K562 (cell line): ENCODE results near the gene PLAC9. TPM values are rescaled to one million over a fixed set of nuclear protein-coding genes. Genes with fewer than 3 reads are reported as not detected.

Experiments
- CLOCK ChIP-seq: fragments of 250-450 bp; sonication (Bioruptor Pico); IDR thresholded peaks from 2 replicates; pipeline ENCODE4 v1.4.0; 2020; ENCODE audit warnings: mild to moderate bottlenecking, moderate library complexity, borderline replicate concordance
- GATAD2A ChIP-seq: fragments of 450-650 bp; IDR thresholded peaks from 2 replicates; pipeline ENCODE4 v1.6.1; 2017
- NCOA6 ChIP-seq: fragments of 450-650 bp; IDR thresholded peaks from 2 replicates; pipeline ENCODE4 v1.6.1; 2017; ENCODE audit warnings: mild to moderate bottlenecking
- RNF219 ChIP-seq: fragments of 250-450 bp; sonication (Bioruptor Pico); IDR thresholded peaks from 2 replicates; pipeline ENCODE4 v1.5.0; 2022; ENCODE audit warnings: mild to moderate bottlenecking
- ZBTB8A ChIP-seq: fragments of 450-650 bp; IDR thresholded peaks from 2 replicates; pipeline ENCODE4 v1.6.1; 2018; ENCODE audit warnings: mild to moderate bottlenecking, moderate library complexity; ENCODE audit not compliant: partially characterized antibody
- ZNF146 ChIP-seq: IDR thresholded peaks from one replicate; pipeline ENCODE4 v1.6.1; 2018; ENCODE audit warnings: missing compliant biosample characterization; ENCODE audit not compliant: unreplicated experiment
- ZNF407 ChIP-seq: fragments of 450-650 bp; IDR thresholded peaks from 2 replicates; pipeline ENCODE4 v1.6.1; 2016; ENCODE audit warnings: low read depth
- ZSCAN29 ChIP-seq: fragments of 450-650 bp; IDR thresholded peaks from 2 replicates; pipeline ENCODE4 v1.6.1; 2017
- polyA plus RNA-seq, 8 experiments: library from polyadenylated mRNA; depleted of rRNA in 4 of 8; stranded (reverse) in 5 of 8; unstranded in 3 of 8; fragments of >200 nt; fragmentation: Nextera tagmentation in 2 of 8; fragmentation: Illumina TruSeq in 1 of 8; extraction: Ambion mirVana in 2 of 8; extraction: Trizol in 1 of 8; gene quantifications; 2 replicates each; pipeline versions ENCODE4 v1.2.1 to v1.2.3, GENCODE V29; 2011 to 2014; ENCODE audit warnings: inconsistent platforms in 1 of 8, missing spikeins in 1 of 8
- total RNA-seq, 7 experiments: library from RNA; depleted of rRNA in 6 of 7; stranded (reverse); fragments of >200 nt in 6 of 7; fragmentation: Illumina TruSeq in 2 of 7; extraction: Trizol in 2 of 7; gene quantifications; 2 replicates each; pipeline versions ENCODE4 v1.2.1 to v1.2.3, GENCODE V29; 2011 to 2021; ENCODE audit warnings: low replicate concordance in 1 of 7
- TF ChIP-seq, protein P1 (sequence below): fragments of 250-450 bp; sonication (Bioruptor Pico); IDR thresholded peaks from 2 replicates; pipeline ENCODE4 v1.5.0; 2021

PLAC9 gene
- total and polyA plus RNA-seq, 9 of the 15 experiments (the other 6 are each of a cell fraction or from before 2014, with no cell fraction given) = not detected

DNA sequence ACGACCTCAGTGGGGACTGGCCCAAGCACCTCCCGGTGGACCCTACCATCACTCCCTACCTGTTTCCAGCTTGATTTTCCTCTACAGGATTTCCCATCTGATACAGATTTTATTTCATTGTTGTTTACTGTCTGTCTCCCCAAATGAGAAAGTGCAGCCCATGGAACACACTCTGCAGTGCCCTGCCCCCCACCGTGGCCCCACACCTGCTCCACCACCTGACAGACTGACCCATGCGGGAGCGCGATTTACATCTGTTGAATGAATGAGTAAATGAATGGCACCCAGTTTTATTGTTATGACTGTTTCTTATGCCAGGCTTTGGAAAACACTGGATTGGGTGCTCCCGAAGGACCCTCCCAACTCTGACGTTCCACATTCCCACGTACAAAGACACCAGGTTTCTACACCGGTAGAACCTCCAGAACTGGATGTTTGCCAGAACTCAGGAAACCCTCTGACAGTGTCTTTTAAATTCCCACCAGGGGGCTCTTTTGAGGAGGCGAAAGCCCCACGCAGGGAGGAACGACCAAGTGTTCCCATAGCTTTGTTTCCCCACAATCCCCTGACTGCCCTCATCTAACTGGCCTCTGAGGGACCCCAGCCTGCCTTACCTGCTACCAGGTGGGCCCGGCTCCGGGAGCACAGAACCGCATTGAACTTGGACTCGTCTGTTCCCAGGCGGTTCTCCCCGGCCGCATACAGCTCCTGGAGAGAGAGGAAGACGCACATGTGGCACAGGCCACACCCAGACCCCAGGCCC lies 29.0 kb downstream of the PLAC9 start (continued):
- TF ChIP-seq GATAD2A (no peak), NCOA6 (no peak), ZNF407 (no peak), CLOCK (CRISPR knock-in tag) (no peak), ZSCAN29 (no peak), RNF219 (no peak), ZBTB8A (no peak), ZNF146 (CRISPR knock-in tag) (no peak)
- TF ChIP-seq, protein P1, sequence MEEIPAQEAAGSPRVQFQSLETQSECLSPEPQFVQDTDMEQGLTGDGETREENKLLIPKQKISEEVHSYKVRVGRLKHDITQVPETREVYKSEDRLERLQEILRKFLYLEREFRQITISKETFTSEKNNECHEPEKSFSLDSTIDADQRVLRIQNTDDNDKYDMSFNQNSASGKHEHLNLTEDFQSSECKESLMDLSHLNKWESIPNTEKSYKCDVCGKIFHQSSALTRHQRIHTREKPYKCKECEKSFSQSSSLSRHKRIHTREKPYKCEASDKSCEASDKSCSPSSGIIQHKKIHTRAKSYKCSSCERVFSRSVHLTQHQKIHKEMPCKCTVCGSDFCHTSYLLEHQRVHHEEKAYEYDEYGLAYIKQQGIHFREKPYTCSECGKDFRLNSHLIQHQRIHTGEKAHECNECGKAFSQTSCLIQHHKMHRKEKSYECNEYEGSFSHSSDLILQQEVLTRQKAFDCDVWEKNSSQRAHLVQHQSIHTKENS = no peak
